GM19467 (cell line): ENCODE results near the gene MYOG.

ENCODE experiments used
- ATAC-seq: cut with Tn5 transposase; IDR thresholded peaks from one replicate; pipeline ENCODE4 v1.9.1; 2021; ENCODE audit warnings: mild to moderate bottlenecking, moderate library complexity; ENCODE audit not compliant: unreplicated experiment

The MYOG gene

DNA sequence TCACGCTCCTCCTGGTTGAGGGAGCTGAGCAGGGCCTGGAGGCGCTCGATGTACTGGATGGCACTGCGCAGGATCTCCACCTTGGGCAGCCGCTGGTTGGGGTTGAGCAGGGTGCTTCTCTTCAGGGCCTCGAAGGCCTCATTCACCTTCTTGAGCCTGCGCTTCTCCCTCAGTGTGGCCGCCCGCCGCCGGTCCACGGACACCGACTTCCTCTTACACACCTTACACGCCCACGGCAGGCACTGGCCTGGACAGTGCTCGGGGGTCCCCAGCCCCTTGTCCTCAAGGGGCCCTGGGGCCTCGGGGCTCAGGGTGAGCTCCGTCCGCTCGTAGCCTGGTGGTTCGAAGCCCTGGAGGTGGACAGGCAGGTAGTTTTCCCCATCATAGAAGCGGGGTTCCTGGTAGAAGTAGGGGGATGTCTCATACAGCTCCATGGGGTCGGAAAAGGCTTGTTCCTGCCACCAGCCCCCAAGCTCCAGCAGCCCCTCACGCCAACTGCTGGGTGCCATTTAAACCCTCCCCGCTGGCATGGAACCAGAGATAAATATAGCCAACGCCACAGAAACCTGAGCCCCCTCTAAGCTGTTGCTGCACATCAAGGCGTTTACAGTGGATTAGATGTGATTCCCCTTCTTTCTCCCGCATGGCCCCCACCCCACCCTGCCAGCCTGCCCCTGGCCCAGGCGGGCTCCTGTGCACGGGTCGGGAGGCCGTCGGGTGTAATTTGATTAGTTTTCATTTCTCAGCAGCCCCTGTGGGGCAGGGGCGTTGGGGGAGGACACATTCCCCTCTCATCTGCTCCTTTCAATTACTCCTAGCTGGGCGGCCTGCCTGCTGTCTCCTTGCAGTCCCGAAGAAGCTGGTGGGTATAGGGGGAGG lies at the start of gene MYOG:
MYOG (minus strand) TSS at position 485 of the 879 bp plus-strand sequence; CDS start at position 434, 51 bp downstream.
- no peak for ATAC-seq

DNA sequence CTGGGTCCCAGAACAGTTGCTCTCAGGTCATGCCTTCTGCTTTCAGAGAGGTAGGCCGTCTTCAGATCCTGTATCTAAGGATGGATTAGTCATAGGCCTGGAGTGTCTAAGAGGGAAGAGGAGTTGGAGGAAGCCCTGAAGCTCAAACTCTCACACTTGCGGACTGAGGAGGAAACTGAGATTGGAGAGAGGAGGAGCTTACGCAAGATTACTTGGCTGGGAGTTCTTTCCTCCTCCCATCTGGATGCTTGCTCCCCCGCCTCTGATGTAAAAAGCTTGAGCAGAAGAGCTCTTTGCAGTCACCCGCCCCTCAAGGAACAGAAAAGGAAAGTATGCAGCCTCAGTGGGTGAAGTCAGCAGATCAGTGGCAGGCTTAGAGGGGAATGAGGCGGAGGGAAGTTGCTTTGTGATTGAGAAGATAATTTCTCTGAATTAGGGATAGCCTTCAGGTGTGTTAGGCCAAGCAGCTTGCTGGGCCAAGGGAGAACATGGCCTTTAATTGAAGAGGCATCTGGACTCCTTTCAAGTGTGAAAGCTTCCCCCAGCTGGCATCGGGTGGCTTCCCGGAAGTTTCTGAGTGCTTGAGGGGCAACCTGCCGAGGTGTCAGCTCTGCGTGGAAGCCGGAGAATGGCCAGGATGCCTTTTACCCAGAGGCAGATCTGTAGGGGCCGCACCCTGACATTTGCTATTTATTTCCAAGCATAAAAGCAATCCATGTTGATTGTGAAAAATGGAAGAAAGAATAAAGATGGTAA lies 48.3 kb upstream of the MYOG start:
- no peak for ATAC-seq

GRCh38 chr1:203131548-203132200 lies 45.9 kb upstream of the MYOG start:
- no peak for ATAC-seq

- ATAC-seq, result no peak
These were observed 44.7 kb upstream of the MYOG start for GRCh38 chr1:203130358-203130985.

GRCh38 chr1:203129501-203130231 lies 43.9 kb upstream of the MYOG start:
- no peak for ATAC-seq

GRCh38 chr1:203128716-203129500 lies 43.1 kb upstream of the MYOG start:
- ATAC-seq, result no peak

GRCh38 chr1:203128431-203128715 lies 42.6 kb upstream of the MYOG start:
- no peak for ATAC-seq

GRCh38 chr1:203127666-203128430 lies 42.0 kb upstream of the MYOG start, which contains the start of gene ADORA1:
Gene ADORA1, plus strand, starts transcription at chr1:203127726. Its CDS starts 1,116 bp downstream, at chr1:203128842.
- ATAC-seq, result no peak

DNA sequence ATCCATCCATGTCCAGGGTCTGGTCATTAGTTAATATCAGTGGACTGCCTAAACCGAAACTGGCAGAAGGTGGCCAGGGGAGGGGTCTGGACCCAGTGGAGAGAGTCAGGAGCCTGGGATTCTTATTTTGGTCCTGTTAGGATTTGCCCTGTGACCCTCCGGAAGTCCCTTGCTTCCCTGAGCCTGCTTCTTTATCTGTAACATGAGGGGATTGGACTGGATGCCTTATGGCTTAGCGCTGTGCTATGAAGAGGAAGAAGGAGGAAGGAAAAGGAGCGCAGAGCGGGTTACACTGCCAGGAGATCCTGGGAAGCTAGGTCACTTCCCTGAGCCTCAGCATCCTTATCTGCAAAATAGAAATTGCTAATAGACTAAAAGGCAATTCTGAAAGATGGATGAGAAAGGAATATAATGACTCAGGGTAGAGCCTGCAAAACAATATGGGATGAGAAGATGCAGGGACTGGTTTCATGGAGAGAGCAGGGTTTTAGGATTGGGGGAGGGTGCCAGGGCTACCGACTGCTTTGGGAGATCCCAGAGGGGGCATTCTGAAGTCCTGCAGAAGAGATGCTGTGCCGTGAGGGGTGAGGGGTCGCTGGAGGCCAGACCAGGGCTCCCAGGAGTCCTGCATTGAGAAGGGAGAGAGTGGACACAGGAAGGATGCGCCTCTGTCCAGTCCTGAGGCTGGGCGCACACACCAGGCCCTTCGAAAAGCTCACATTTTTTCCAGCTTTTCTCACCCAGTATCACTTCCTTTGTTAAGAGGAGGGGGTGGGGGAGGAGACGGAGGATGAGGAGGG lies 41.3 kb upstream of the MYOG start:
- ATAC-seq, result no peak

- ATAC-seq, result no peak
These were observed 40.5 kb upstream of the MYOG start for GRCh38 chr1:203126151-203126865.

DNA sequence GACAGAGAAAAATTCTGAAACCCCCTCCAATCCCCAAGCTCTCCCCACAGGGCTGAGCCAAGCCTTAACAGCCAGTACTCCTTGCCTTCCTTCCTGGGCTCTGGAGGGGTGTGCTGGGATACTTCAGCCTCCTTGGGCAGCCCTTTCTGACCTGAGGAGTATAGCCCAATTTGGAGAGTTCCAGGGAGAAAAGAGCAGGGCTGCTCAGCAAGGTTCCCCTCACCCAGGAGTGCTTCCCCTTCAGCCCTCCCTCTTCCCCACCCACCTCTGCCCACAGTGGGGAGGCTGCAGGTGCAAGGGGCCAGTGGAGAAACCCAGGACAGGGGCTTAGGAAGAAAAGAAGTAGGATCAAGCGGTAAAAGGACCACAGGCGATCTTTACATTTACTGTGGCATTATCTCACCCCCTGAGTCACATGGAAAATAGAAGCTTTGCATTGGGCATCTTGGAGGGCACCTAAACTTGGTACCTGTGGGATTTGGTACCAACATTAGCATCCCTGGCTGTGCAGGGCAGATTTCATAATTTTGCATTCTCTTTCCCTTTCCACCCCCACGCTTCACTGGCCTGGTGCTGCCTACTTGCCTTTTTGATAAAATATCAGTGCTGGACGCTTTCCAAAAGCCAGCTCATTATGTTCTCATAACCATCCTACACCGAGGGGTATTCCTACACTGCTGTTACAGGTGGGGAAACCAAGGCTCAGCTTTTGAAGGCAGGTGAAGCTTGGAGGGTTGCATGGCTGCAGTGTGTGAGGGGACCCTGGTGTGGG lies 38.9 kb upstream of the MYOG start:
- ATAC-seq, result no peak

- no peak for ATAC-seq
These were observed 38.2 kb upstream of the MYOG start for GRCh38 chr1:203124011-203124410.

DNA sequence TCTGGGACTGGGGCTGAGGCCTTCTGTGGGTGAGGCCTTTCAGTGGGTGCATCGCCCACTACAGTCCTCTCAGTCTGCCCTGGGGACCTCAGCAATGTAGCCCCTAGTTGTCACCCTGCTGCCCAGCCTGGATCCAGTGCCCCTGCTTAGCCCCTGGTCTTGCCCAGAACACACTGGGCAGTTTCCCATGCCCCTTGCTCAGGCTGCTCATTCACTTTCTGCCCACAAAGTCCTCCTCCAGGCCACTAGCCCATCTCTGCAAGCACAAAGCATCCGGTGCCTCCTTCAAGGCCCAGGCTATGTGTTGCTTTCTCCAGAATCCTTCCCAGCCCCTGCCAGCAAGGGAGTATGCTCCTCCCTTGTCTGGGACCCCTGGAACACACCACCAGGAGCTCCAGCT lies 36.3 kb upstream of the MYOG start:
- ATAC-seq, result no peak

DNA sequence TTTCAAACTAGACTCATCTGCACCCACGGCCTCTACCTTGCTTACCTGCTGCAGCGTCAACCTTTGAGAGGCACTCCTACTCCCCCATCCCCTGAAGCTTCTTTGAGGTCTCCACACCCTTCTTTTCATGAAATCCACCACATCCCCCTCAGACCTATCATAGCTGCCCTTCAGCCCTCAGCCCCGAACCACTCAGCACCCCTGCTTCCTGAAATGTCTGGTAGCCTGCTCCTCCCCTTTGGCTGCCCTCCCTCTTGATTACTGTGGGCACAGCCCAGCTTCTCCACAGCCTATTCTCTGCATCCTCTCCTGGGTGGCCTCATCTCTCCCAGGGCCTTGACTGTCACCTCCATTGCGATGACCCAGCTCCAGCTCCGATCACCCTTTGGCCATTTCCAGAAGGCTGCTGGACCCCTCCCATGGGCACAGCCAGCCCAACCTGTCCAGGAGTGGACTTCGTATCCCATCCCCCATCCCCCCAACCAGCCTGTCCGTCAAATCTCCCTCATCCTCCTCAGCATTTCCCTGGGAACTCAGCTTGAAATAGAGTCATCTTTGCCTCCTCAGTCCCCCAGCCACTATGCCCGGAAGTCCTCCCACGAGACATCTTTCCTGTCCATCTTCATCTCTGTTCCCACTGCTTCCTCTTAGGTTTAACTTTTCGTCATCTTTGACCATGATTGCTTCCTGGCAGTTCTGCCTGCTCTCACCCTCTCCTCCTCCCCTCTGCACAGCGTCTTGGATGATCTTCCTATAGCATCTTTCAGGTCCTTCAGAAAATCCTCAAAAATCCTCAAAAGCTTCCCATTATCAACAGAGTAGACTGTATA lies 35.6 kb upstream of the MYOG start:
- ATAC-seq, result no peak

GRCh38 chr1:203120325-203121153 lies 34.7 kb upstream of the MYOG start:
- ATAC-seq, result no peak
